ENCODE data around the gene ING3. TPM values are rescaled to one million over a fixed set of nuclear protein-coding genes. Genes with fewer than 3 reads are reported as not detected.

The ING3 gene
- total and polyA plus RNA-seq, 9 of the 15 experiments (the other 6 are each of a cell fraction or from before 2014, with no cell fraction given), result 22.8 to 233 (median 50.4) TPM

DNA sequence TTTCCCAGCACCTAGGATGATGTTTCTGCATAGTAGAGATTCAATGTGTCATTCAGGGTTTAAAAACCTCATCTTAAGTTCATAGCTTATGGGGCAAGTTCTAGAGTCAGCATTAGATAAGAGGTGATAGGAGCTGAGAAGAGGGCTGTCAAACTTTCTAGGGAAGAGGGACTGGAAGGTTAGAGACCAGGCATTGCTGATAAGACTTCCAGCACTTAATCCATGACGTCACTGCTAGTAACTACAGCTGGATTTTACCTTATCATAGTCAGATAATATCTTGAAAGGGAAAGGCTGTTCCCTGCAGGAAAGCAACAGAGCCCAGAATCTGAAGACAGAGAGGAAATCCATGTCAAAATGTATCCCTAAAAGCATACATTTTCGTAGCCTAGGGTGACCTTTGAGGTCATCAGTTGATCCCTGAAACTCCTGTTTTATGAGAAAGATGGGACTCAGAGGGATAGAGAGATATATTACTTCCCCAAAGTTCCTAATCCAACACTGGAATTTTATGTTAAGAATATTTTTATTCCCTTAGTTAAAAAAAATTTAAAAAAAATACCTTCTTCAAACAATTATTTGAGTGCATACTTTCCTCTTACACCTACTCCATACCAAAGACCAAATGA lies 34.7 kb downstream of the ING3 start (continued):
- TF ChIP-seq SMAD4 (CRISPR knock-in tag; conservative IDR thresholded peaks at IDR 0.05) (0 out of 2 replicates have a peak, but pooled peaks have one; percentile 46), RCOR1 (IDR thresholded peaks at IDR 0.05; ENCODE audit: borderline replicate concordance in 1 of 2, low read depth in 2 of 2, low read length in 2 of 2) (peak in 1 of 2 experiments; percentile 82; a peak in 2 of 4 replicates), BHLHE40 (IDR thresholded peaks at IDR 0.05; ENCODE audit: low read length) (no peak), BRD9 (IDR thresholded peaks at IDR 0.05; ENCODE audit: low read depth, partially characterized antibody) (no peak), CBX1 (IDR thresholded peaks at IDR 0.05; ENCODE audit: low read depth) (no peak), LCOR (CRISPR knock-in tag; IDR thresholded peaks at IDR 0.05) (peak; percentile 41; the same call in 1 of the 2 replicates), ZNF124 (CRISPR knock-in tag; IDR thresholded peaks at IDR 0.05) (no peak), HOXB6 (CRISPR knock-in tag; IDR thresholded peaks at IDR 0.05; ENCODE audit: borderline replicate concordance) (no peak), SLC30A9 (CRISPR knock-in tag; IDR thresholded peaks at IDR 0.05) (no peak), ZNF253 (CRISPR knock-in tag; conservative IDR thresholded peaks at IDR 0.05) (no peak), ZNF354B (CRISPR knock-in tag; IDR thresholded peaks at IDR 0.05) (no peak), KLF16 (IDR thresholded peaks at IDR 0.05) (no peak), TAF7 (tag; IDR thresholded peaks at IDR 0.05) (no peak), POLR2AphosphoS2 (IDR thresholded peaks at IDR 0.05; ENCODE audit: low read length) (no peak), SMARCA4 (IDR thresholded peaks at IDR 0.05) (peak; percentile 88), DIDO1 (tag; IDR thresholded peaks at IDR 0.05; ENCODE audit: low read depth) (no peak), ZNF507 (tag; conservative IDR thresholded peaks at IDR 0.05) (no peak), SNRNP70 (optimal IDR thresholded peaks at IDR 0.05; ENCODE audit: low read depth, low read length) (no peak), ETV5 (CRISPR knock-in tag; IDR thresholded peaks at IDR 0.05; ENCODE audit: low read depth) (no peak), MCM7 (IDR thresholded peaks at IDR 0.05) (no peak)
- TF ChIP-seq, protein P1, sequence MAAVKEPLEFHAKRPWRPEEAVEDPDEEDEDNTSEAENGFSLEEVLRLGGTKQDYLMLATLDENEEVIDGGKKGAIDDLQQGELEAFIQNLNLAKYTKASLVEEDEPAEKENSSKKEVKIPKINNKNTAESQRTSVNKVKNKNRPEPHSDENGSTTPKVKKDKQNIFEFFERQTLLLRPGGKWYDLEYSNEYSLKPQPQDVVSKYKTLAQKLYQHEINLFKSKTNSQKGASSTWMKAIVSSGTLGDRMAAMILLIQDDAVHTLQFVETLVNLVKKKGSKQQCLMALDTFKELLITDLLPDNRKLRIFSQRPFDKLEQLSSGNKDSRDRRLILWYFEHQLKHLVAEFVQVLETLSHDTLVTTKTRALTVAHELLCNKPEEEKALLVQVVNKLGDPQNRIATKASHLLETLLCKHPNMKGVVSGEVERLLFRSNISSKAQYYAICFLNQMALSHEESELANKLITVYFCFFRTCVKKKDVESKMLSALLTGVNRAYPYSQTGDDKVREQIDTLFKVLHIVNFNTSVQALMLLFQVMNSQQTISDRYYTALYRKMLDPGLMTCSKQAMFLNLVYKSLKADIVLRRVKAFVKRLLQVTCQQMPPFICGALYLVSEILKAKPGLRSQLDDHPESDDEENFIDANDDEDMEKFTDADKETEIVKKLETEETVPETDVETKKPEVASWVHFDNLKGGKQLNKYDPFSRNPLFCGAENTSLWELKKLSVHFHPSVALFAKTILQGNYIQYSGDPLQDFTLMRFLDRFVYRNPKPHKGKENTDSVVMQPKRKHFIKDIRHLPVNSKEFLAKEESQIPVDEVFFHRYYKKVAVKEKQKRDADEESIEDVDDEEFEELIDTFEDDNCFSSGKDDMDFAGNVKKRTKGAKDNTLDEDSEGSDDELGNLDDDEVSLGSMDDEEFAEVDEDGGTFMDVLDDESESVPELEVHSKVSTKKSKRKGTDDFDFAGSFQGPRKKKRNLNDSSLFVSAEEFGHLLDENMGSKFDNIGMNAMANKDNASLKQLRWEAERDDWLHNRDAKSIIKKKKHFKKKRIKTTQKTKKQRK (IDR thresholded peaks at IDR 0.05; ENCODE audit: borderline replicate concordance, low read depth, low read length), result no peak
- TF ChIP-seq, protein P2, sequence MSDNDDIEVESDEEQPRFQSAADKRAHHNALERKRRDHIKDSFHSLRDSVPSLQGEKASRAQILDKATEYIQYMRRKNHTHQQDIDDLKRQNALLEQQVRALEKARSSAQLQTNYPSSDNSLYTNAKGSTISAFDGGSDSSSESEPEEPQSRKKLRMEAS (CRISPR knock-in tag; IDR thresholded peaks at IDR 0.05), result no peak
- TF ChIP-seq, protein P3, sequence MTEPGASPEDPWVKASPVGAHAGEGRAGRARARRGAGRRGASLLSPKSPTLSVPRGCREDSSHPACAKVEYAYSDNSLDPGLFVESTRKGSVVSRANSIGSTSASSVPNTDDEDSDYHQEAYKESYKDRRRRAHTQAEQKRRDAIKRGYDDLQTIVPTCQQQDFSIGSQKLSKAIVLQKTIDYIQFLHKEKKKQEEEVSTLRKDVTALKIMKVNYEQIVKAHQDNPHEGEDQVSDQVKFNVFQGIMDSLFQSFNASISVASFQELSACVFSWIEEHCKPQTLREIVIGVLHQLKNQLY (CRISPR knock-in tag; conservative IDR thresholded peaks at IDR 0.05), result no peak
- TF ChIP-seq, protein P4, sequence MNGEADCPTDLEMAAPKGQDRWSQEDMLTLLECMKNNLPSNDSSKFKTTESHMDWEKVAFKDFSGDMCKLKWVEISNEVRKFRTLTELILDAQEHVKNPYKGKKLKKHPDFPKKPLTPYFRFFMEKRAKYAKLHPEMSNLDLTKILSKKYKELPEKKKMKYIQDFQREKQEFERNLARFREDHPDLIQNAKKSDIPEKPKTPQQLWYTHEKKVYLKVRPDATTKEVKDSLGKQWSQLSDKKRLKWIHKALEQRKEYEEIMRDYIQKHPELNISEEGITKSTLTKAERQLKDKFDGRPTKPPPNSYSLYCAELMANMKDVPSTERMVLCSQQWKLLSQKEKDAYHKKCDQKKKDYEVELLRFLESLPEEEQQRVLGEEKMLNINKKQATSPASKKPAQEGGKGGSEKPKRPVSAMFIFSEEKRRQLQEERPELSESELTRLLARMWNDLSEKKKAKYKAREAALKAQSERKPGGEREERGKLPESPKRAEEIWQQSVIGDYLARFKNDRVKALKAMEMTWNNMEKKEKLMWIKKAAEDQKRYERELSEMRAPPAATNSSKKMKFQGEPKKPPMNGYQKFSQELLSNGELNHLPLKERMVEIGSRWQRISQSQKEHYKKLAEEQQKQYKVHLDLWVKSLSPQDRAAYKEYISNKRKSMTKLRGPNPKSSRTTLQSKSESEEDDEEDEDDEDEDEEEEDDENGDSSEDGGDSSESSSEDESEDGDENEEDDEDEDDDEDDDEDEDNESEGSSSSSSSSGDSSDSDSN (IDR thresholded peaks at IDR 0.05; ENCODE audit: borderline replicate concordance in 1 of 2, low read depth in 2 of 2, low read length in 2 of 2), result no peak
